ENCODE data around the gene GALNTL6.

GALNTL6 gene

GRCh38 chr4:172188248-172188988 lies 375.2 kb downstream of the GALNTL6 start:
- Mint-ChIP-seq H3K27ac (no peak overlapping the region), H3K4me3 (no peak overlapping the region), H3K4me1 (no peaks in the 10 kb centered on the region), H3K36me3 (ENCODE audit: low read depth) (no peaks in the 10 kb centered on the region), H3K9me3 (no peaks in the 10 kb centered on the region), H3K27me3 (ENCODE audit: low read depth, poor library complexity) (no peaks in the 10 kb centered on the region)
- no peak for DNase-seq
- TF ChIP-seq CTCF (IDR thresholded peaks at IDR 0.05), result no peak

GRCh38 chr4:172202480-172203076 lies 389.4 kb downstream of the GALNTL6 start:
- DNase-seq, result no peak
- peak; percentile 77 for TF ChIP-seq CTCF (IDR thresholded peaks at IDR 0.05)

DNA sequence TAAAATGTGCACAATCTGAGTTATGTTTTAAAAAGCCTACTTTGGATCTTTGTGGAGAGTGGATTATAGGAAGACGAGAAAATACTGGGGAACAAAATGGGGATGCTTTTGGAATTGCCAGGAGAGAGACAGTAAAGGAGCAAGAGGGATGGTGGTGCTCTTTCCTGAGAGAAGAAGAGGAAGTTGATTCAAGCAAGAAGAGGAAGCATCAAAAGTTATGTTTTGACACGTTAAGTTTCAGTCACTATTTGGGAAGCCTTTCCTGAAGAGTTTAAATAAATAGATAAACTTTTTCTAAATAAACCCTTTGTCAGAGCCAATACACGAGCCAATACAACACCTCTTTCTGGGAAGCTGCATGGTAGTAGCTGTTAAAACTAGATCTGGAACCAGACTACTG lies 394.1 kb downstream of the GALNTL6 start:
- no peaks in the 10 kb centered on the region for H3K36me3 Mint-ChIP-seq (ENCODE audit: low read depth)
- no peak for DNase-seq

More at GRCh38 chr4:172202480-172203076, 389.4 kb downstream of the GALNTL6 start:
- Mint-ChIP-seq H3K4me3 (no peak overlapping the region), H3K9me3 (peaks cover 5% of the 10 kb centered on the region), H3K27ac (no peak overlapping the region), H3K27me3 (ENCODE audit: low read depth, poor library complexity) (no peaks in the 10 kb centered on the region), H3K36me3 (ENCODE audit: low read depth) (no peaks in the 10 kb centered on the region), H3K4me1 (no peaks in the 10 kb centered on the region)

DNA sequence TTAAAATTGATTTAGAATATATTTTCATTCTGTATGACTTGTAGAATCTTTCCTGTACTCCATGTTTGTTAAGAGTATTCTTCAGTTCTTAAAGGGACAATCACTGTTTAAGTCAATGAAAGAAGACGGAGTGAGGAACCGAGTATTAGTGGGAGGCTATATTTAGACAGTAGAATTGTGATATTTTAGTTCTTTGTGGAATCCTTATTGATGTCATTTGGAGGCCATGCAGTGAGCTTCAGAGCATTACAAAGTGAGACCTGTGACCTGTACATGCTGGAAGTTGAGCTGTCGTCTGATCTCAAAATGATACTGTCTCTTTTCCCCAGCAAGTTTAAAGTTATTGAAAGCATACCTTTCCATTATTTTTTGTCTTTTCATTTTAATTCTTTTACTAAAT lies 394.7 kb downstream of the GALNTL6 start:
- H3K27ac Mint-ChIP-seq, result no peak overlapping the region
- H3K9me3 Mint-ChIP-seq, result no peaks in the 10 kb centered on the region
- H3K36me3 Mint-ChIP-seq (ENCODE audit: low read depth), result no peaks in the 10 kb centered on the region
- no peak for DNase-seq
- no peaks in the 10 kb centered on the region for H3K27me3 Mint-ChIP-seq (ENCODE audit: low read depth, poor library complexity)
- H3K4me3 Mint-ChIP-seq, result no peak overlapping the region
- no peak for TF ChIP-seq CTCF (IDR thresholded peaks at IDR 0.05)
- H3K4me1 Mint-ChIP-seq, result no peaks in the 10 kb centered on the region

More for the DNA sequence above, 394.1 kb downstream of the GALNTL6 start:
- H3K27ac Mint-ChIP-seq, result no peak overlapping the region
- H3K9me3 Mint-ChIP-seq, result no peaks in the 10 kb centered on the region
- no peak for TF ChIP-seq CTCF (IDR thresholded peaks at IDR 0.05)
- H3K27me3 Mint-ChIP-seq (ENCODE audit: low read depth, poor library complexity), result no peaks in the 10 kb centered on the region
- H3K4me3 Mint-ChIP-seq, result no peak overlapping the region
- no peaks in the 10 kb centered on the region for H3K4me1 Mint-ChIP-seq

DNA sequence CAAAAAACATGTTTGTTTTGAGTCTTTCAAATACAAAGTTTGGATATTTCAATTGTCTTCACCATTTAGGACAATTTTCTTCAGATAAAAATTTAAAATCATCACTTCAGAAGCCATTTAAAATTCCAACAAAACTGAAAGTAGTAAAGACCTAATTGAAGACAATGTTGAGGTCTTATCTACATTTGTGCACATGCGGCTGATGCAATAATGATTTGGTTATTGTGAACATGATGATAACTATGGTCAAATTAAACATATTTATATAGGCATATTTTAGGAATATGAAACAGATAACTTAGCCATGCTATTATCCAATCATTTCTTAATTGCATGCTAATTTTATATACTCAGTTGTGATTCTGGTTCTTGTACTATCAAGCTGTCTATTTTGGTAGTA lies 407.5 kb downstream of the GALNTL6 start:
- H3K4me3 Mint-ChIP-seq, result no peak overlapping the region
- no peaks in the 10 kb centered on the region for H3K4me1 Mint-ChIP-seq
- DNase-seq, result no peak
- H3K9me3 Mint-ChIP-seq, result no peaks in the 10 kb centered on the region
- H3K36me3 Mint-ChIP-seq (ENCODE audit: low read depth), result no peaks in the 10 kb centered on the region
- H3K27me3 Mint-ChIP-seq (ENCODE audit: low read depth, poor library complexity), result no peaks in the 10 kb centered on the region
- no peak for TF ChIP-seq CTCF (IDR thresholded peaks at IDR 0.05)
- H3K27ac Mint-ChIP-seq, result no peak overlapping the region

DNA sequence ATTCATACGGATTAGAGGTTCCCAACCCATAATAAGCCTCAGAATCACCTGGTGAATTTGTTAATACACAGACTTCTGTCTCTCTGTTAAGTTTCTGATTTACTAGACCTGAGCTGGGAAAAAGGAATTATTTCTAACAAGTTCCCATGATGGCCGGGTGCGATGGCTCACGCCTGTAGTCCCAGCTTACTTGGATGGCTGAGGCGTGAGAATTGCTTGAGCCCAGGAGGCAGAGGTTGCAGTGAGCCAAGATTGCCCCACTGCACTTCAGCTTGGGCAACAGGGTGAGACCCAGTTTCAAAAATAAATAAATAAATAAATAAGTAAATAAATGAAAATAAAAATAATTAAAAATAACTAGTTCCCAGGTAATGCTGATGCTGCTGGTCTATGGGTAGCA lies 412.3 kb downstream of the GALNTL6 start:
- Mint-ChIP-seq H3K27me3 (ENCODE audit: low read depth, poor library complexity) (no peaks in the 10 kb centered on the region), H3K4me3 (no peak overlapping the region), H3K4me1 (no peaks in the 10 kb centered on the region), H3K9me3 (no peaks in the 10 kb centered on the region), H3K27ac (no peak overlapping the region), H3K36me3 (ENCODE audit: low read depth) (no peaks in the 10 kb centered on the region)
- TF ChIP-seq CTCF (IDR thresholded peaks at IDR 0.05), result no peak
- DNase-seq, result no peak
